HG03558 (cell line): Measurements from ENCODE around the gene ITPR2.
A peak's percentile ranks its signal among the peaks of the same experiment; 100 is the strongest.

Source experiments
- ATAC-seq: cut with Tn5 transposase; IDR thresholded peaks from one replicate; pipeline ENCODE4 v1.9.1; 2021; ENCODE audit warnings: moderate number of reproducible peaks; ENCODE audit not compliant: unreplicated experiment; ENCODE audit errors: extremely low read depth

Gene ITPR2

DNA sequence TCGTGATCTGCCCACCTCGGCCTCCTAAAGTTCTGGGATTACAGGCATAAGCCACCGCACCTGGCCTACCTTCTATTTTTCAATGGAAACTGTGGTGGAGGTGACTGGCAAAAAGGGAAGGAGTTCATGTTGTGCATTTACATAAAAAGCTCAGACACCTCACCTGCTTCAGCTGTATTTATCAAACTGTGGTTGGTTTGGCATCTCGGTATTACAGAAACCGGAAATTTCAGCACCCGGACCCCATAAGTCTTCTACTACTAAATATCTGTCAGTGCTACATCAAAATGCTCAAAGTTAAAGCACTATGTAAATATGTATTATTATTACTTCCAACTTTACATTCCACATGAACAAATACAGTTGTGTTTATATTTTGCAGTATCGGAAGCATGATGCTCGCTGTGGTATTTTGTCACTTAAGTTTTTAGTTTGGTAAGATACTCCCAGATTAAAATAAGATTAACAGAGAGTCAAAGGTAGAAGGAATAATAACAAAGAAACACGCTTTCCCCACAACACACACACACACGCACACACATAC, 95.4 kb downstream of the ITPR2 start:
- ATAC-seq, result no peak

DNA sequence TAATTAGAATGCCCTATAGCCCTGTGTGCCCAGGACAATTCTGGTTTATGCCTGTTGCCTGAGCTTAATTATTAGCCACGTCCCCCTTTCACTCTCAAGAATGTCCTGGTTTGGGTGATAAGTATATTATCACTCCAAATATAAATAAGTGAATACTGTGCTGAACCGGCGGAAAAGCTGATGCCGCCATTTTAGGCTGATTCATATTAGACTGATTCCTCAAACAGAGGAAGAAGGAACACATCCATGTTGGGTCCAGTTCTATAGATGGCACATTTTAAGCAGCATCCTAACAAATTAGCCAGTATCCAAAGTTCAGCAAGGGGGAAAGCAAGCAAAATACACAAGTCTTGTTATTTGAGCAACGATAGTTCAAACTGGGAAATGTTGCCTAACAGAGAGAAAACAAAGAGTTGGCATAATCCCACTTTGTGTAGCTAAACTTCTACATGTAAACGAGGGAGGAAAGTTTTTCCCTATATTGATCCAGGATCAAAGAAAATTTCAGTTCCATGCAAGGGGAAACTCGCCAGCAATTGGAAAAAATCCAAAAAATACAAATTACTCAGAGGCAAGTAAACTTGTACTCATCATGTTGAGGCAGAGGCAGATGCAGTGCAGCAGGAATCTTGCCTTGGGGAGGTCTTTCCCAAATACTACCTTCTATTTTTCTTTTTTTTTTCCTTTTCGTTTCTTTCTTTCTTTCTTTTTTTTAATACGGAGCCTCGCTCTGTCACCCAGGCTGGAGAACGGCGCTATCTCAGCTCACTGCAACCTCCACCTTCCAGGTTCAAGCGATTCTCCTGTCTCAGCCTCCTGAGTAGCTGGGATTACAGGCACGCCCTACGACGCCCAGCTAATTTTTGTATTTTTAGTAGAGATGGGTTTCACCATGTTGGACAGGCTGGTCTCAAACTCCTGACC, 96.2 kb downstream of the ITPR2 start:
- no peak for ATAC-seq

DNA sequence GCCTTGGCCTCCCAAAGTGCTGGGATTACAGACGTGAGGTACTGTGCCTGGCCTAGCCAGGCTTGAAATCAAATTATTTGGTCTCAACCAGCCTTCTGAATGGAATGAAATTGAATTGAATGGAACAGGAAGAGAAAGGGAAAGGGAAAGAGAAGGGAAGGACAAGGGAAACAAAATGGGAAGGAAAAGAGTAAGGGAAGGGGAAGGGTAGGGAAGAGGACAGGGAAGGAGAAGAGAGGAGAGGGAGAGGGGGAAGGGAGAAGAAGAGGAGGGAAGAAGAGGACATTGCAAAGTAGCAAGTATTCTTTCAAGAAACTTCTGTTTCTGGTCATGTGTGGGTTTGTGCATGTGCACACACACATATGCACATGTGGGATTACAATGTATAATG, 97.8 kb downstream of the ITPR2 start:
- no peak for ATAC-seq

DNA sequence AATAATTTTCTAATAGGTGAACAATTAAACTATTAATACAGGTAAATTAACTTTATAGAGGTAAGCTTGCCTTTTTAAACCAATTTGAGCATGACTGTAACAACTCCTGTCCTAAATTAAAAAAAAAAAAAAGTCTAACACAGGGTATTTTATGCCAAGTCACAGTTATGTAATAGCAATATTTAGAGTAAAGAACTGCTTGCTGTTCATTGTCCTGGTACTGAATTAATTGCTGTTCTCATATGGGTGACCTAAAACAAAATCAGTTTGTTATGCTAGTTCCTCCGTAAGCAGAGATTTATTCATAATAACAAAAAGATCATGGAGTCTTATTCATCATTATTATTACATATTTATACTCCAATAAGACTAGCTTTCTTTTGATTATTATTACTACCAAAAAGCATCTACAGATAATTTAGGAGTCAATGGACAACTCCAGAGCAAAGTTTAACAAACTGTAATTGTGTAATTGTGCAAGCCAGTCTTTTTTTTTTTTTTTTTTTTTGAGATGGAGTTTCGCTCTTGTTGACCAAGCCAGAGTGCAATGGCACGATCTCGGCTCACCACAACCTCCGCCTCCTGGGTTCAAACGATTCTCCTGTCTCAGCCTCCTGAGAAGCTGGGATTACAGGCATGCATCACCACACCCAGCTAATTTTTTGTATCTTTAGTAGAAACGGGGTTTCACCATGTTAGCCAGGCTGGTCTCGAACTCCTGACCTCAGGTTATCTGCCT, 98.3 kb downstream of the ITPR2 start:
- no peak for ATAC-seq

DNA sequence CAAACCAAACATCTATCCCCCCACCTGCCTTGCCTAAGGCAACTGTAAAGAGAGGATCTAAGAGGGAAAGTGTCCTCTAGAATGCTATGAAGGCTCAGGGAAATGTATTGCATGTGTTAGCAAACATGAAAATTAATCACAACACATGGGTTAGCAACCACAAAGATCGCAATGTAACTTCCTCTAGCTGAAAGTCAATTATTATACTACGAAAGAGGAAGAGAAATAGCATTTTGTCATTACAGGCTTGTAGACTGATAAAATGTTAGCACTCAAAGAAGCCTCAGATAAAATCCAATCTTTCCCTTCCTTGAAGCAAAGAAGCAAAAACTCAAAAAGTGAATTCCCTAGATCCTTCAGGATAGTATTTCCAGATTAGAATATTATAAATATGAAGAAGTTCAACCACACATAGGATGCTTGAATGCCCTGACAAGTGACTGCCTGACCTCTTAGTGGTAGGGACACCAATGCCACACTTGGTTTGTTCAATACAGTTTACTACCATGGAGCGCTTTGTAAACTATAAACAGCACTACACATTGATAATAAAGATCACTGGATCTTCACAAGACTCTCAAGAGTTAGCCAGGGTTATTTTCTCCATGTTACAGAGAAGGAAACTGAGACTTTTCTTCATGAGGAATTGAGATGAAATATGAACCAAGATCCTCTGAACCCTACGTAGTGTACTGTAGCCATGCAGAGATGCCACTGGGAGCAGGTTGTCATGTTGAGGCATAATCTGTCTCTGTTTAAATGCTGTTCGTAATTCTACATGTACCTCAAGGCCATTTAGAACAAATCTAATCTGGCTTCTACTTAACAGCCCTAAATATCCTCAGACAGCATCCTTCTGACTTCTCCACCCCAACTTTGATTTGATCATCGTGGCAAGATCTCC, 100.7 kb downstream of the ITPR2 start:
- peak; percentile 37 for ATAC-seq

DNA sequence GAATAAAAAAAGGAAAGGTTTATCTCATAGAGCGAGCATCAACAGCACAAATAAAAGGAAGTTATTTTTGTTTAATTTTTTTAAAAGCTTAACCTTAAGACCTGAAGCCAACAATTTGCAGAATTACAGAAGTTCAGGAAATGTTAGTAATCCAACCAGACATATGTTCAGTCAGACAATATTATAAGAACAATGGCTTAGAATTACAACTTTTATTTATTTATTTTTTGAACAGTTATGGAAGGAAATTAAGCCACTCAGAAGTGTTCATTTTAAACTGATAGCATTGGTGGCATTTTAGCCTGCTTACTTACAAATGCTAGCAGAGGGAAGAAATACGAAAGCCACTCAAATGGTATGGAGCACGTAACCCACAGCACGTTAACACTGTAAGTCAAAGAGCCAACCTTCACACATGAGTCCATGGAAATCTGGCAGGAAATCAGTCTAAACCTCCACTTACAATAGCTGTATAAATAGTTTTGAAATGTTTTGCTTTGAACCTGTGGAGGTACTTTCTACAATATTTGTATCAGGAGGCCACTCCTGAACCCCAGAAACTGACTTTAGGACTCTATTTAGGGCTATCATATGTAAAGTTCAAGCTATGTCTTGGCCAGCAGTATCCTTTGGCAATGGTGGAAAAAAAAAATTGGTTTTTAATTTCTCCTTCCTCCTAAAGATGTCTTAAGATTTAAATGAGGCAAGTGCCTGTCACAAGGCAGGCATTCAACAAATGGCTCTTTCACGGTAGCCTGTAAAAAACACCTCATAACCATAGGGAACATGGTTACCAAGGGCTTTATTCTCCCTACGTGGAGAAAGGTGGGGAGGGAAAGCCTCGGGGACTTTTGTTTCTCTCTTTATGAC, 102.3 kb downstream of the ITPR2 start:
- no peak for ATAC-seq

DNA sequence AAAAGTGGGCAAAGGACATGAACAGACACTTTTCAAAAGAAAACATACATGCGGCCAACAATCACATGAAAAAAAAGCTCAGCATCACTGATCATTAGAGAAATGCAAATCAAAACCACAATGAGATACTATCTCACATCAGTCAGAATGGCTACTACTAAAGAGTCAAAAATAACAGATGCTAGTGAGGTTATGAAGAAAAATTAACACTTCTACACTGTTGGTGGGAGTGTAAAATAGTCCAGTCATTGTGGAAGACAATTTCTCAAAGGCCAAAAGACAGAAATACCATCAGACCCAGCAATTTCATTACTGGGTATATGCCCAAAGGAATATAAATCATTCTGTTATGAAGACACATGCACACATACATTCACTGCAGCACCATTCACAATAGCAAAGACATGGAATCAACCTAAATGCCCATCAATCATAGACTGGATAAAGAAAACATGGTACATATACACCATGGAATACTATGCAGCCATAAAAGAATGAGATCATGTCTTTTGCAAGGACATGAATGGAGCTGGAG, 103.8 kb downstream of the ITPR2 start:
- peak; percentile 33 for ATAC-seq

DNA sequence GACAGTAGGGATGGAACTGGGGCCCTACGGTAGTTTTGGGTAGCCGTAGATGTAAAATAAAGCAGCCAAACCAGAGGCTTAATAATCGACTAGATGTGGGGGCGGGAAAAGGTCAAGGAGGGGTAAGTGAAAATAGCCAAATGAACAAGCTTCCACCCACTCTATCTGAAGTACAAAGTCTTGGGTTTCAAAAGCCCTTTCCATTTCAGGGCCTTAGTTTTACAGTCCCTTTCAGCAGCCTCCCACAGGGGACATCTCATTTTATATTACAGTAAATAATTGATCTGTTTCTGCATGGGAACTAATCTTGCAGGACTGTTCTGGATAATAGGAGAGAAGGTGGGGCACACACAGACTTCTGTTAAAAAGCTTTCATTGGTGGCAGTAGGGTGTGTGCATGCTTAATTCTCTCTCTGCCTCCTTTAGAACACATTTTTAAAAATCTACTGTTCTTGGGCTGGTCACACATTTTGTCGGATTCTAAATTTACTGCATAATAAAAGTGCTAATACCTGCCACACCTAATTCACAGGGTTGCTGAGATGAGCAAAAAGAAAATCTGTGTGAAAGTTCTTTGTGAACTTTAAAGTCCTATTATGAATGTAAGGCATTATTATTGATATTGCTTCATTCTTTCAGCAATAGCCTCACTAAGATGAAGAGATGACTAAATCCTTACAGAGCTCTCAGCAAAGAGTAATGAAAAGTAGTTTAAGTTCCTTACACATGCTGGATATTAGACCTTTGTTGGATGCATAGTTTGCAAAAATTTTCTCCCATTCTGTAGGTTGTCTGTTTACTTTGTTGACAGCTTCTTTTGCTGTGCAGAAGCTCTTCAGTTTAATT, 104.6 kb downstream of the ITPR2 start:
- no peak for ATAC-seq

DNA sequence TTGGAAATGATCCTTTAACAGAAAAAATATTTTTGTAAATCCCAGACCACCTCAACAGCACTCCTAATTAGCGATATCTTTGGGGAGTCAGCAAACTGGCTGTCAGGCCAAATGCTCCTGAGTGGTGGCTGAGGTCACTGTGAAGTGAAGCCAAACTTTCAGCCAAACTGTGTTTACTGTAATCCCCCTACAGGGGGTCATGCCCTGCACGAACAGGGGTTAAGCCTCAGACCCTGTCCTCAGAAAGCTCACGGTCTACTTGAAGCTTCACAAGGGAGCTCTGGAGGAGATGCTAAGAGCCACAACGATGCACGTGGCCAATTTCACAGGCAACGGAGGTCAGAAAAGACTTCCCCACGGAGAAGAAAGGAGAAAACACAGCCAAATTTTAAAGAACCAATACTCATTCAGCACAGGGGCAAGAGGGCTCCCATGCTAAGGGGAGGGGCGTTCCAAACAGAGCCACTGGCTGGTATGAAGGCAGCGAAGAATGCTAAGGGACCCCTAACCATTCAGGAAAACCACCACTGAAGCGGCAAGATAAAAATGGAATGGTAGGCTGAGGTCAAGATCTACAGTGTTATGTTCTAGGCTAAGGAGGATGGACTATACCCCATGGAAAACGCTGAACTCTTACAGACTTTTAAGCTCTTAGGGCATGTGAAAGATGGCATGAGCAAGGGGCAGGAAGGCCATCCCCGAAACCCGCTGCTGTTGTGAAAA, 105.4 kb downstream of the ITPR2 start:
- no peak for ATAC-seq

DNA sequence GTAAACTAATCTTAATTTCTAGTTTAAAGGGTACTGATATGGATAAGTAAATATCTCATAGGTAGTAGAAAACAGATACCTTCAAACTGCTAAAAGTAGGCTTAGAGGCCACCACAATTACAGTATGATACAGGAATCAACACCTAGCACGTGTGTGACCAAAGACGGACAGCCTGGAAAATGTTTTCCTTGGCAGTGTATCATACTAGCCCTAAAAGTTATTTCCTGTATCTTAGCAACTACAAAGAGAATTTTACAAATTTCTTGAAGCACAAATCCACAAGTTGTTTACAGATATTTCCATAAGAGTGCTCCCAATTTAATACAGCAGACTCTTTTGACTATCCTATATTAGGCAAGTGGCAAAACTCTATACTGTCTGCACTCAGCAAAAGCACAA, 106.0 kb downstream of the ITPR2 start:
- no peak for ATAC-seq

DNA sequence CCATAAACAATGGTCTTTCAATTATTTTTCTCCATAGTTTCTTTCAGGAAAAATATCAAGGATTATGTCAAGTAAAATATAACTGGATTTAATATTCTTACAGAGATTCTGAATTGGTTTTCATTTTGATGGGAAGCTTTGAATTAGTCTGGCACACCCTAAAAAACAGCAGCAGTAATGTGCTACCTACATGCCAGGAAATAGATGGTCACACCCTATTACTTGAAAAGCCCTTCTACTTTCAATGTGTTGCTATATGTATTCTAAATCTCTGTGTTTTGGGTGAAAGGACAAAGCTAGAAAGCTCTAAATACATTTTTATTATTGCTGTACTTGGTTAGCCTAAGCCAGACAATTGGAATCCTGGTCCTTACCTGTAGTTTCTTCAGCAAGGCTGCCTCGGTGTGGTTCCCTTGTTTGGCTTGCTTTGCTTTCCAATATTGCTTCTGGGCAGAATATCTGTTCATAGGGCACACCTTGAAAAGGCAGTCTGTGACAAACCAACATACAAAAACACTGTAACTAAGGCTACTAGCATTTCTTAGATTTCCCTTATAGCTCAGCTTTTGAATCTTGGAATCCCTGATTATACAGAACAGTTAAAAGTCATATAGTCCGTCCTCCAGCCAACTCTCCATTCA, 107.6 kb downstream of the ITPR2 start:
- no peak for ATAC-seq

DNA sequence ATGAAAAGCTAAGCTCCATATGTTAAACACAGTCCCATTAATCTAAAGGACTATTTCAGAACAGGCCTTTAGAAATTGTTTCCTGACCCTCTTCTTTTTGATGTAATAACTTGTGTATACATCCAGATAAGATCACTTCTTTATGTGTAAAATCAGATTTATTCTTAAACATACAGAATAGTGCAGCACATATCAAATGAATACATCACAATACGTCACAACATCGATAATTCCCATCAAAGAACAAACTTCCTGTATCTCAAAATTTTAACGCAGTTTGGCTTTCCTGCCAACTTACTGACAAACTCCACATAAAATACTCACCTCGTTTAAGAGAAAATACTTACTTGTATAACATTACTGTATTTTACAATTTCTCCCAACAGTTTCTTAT, 108.7 kb downstream of the ITPR2 start:
- no peak for ATAC-seq

DNA sequence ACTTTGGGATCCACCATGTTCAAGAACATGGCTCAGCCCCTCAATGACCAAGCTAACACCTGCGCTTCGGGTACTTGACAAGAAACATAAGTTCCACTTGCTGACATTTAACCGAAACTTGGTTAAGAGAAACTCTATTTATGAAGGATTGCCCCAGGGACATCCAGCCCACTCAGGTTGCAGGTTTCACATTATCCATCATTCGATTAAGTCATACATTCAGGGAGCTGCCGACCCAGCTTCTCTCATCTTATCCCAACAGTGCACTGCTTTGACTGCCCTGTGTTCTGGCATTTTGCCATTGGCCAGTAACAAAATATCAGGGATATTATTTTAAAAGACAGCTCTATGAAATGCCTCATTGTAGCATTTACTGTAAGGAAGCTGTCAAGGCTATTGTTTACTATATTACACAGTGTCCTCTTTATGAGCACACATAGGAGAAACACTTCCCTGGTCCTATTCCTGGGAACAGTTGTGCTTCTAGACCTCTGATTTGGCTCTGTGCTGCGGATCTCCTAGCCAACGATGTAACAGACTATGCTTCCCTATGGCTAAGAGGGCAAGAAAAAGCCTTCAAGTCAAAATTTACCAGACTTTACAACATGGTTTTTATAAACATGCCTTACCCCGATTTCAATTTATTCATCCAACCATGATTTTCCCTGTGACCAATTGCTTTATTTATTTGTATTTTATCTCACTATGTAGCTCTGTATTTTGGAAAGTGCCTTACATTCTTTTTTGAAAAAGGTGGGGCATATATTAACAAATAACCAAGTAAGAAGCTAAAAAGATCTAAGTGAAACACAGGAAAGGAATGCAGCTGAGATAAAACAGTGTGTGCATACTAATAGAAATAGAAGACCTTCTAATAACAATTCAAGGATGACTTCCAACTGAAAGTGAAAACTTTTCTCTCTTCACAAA, 109.3 kb downstream of the ITPR2 start:
- ATAC-seq, result no peak

DNA sequence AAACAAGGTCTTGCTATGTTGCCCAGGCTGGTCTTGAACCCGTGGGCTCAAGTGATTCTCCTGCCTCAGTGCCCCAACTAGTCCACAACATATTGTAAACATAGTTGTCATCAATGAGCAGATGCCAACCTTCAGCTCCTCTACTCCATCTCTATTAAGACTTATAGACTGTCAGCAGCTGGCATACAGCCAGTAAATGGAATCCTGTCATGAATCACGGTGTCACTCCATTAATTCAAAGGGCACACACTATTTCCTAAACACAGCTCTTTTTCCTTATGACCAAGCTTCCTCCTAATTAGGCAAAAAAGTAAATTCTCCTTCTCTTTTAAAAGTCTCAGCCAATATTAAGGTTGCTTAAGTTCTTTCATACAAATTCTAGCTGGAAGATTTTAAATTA, 111.2 kb downstream of the ITPR2 start:
- no peak for ATAC-seq

DNA sequence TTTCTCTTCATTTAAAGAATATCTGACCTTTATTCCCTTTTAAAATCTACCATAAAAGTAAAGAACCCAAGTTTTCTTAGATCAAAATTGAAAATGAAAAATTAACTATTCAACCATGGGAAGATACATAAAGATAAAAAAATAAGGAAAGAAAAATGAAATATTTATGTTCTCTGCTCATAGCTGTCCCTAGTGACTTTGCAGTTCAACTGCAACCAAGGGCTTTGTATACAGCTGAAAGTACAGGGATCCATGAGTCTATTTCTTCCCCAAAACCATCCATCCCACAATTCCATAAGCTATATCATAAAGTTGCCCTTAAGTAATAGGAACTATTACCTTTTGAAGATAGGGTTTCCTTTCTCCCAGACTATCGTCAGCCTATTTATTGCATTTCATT, 113.1 kb downstream of the ITPR2 start:
- no peak for ATAC-seq

DNA sequence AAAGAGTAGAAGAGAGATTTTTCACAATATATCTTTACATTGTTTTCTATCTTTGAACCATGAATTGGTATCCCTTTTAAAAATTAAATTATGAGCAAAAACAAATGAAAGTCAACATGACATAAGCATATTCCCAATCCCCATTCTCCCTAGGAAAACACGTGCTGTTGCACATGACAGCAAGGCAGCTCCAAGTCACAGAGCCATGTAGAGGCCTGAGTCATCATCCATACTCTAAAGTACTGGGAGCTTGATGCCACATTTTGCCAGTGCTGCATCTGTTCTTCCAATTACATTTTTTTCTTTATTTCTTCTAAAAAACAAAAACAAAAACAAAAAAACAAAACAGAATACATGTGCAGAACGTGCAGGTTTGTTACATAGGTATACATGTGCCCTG, 115.2 kb downstream of the ITPR2 start:
- ATAC-seq, result no peak
